IPS DF 19.7 (cell line): Measurements from ENCODE around the gene NKPD1.

Experiments
- DNase-seq: peaks from one replicate; pipeline ENCODE4 v3.0.0-alpha.2; 2013; ENCODE audit warnings: low read depth, low spot score

The NKPD1 gene, protein sequence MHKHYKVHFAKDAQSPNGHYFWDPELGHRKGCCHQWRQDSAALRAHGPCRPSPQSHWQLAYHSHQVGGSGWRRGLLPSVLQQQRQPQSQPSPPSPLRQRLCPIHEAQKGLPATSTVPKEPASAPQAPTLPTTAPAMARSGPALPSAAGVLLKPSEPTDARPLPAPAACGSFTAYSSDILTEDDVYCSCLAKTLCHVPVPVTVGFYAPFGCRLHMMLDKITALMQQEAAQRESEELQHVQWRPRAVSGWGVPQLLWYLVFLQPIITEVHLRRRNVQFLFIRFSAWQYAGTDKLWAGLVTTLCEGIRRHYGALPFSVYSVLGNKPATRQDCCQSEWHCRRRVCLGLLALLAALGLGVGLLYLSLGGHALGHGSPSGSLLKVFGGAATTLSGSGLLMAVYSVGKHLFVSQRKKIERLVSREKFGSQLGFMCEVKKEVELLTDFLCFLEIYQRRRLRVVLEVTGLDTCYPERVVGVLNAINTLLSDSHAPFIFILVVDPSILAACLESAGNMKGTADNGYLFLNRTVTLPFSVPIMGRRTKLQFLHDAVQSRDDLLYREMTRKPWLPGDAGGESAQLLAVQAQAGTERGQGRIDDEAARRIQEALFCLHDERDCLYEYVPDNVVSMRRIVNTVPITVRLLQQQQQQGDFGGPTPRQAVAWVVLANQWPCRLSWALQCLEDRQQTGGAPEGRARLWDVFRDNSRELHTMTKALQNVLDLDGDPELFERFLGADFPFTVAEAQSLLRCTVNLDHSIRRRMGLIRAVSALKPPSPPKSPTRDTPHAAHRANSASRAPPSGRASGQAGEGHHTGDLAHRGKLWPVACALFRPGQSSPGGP

DNA sequence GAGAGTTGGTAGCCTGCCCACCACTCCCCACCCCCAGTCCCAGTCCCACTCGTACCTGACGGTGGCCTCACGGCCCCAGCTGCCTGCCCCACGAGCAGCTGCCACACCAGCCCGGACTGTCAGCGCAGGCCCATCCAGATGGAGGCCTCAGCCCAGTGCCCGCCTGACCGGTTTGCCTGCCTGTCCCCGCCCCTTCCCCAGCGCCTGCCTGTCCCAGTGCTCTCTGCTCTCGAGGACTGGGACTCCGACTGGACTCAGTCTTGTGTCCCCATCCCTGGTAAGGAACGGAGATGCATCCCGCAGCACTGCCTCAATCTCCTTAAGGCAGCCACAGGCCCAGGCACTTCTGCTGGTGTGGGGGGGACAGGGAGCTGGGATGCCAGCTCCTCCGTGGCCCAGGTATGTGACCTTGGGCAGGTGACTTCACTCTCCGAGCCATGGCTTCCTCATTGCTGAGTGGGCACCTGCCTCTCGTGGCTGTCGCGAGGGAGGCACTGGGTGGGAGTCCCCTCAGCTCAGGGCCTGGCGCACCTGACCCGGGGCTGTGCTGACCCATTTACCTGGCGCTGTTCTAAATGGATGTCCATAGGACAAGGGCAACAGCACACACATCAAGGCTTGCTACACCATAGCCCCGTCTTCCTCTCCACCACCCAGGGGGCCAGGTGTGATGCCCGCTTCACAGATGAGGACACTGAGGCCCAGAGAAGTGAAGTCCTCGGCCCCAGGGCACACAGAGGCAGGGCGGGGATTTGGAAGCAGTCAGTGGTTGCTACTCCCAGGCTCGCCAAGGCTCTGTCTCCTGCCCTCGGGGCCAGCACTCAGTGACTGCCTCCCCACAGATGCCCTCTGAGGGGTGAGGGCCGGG lies at the start of gene NKPD1:
TSS of gene NKPD1 (minus strand) at position 113 of the 868 bp plus-strand sequence. CDS start 832 bp downstream, outside the sequence.
- DNase-seq, result no peak

DNA sequence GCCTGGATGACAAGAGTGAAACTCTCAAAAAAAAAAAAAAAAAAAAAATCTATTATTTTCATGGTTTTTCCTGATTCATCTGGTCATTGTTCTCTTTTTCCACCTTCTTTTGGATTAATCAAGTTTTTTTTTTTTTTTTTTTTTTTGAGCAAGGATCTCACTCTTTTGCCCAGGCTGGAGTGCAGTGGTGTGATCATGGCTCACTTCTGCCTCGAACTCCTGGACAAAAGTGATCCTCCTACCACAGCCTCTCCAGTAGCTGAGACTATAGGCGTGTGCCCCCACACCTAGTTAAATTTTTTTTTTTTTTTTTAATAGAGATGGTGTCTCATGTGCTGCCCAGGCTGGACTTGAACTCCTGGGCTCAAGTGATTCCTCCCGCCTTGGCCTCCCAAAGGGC lies 45.5 kb upstream of the NKPD1 start:
- DNase-seq, result no peak

DNA sequence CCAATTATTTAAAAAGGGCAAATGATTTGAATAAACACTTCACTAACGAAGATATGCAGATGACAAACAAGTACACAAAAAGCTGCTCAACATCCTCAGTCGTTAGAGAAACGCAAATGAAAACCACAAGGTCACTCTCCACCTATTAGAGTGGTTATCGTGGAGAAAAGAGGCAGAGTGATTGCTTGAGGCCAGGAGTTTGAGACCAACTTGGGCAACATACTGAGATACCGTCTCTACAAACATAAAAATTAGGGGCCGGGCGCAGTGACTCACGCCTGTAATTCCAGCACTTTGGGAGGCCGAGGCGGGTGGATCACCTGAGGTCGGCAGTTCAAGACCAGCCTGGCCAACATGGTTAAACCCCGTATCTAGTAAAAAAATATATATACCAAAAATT lies 45.0 kb upstream of the NKPD1 start:
- no peak for DNase-seq

DNA sequence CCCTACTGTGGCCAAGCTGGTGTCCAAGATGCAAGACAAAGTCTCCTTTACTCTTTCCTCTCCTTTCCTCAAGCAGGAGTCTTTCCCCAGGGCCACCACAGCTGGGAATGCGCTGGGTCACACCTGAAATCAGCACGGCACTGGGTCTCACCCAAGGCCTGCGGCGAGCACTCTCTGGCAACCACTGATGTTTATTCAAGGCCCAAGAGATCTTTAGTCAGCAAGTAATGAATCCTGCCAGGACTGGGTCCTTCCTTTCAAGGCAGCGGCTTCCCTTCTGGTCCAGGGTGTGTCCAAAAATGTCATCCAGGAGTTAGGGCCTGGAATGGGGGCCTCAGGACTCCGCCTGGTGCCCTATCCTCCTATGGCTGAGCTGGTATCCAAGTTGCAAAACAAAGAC lies 41.9 kb upstream of the NKPD1 start:
- no peak for DNase-seq

DNA sequence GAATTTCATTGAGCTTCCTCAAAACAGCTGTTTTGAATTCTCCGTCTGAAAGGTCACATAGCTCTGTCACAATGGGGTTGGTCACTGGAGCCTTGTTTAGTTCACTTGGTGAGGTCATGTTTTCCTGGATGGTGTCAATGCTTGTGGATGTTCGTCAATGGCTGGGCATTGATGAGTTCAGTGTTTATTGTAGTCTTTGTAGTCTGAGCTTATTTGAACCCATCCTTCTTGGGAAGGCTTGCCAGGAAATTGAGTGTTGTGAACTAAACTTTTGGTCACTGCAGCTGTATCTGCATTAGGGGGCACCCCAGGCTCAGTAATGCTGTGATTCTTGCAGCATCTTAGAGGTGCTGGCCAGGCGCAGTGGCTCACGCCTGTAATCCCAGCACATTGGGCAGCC lies 39.8 kb upstream of the NKPD1 start:
- no peak for DNase-seq

DNA sequence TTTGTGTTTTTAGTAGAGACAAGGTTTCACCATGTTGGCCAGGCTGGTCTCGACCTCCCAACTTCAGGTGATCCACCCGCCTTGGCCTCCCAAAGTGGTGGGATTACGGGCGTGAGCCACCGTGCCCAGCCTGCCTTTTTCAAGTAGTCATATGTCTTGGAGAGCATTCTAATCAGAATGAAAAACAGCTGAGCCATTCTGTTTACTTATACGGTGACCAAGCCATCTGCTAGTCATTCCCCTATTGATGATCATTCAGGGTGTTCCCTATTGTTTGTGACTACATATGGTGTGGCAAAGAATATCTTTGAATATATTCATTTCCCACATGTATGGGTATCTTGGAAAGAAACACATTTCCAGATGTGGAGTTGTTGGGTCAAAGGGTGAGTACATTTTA lies 35.0 kb upstream of the NKPD1 start:
- no peak for DNase-seq

DNA sequence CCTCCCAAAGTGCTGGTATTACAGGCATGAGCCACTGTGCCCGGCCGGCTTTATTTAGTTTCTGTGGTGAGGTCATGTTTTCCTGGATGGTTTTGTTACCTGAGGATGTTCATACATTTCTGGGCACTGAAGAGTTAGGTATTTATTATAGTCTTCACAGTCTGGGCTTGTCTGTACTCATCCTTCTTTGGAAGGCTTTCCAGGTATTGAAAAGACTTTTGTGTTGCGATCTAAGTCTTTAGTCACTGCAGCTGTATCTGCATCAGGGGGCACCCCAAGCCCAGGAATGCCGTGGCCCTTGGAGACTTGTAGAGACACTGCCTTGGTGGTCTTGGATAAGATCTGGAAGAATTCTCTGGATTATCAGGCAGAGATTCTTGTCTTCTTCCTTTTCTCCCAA lies 30.6 kb upstream of the NKPD1 start:
- no peak for DNase-seq

DNA sequence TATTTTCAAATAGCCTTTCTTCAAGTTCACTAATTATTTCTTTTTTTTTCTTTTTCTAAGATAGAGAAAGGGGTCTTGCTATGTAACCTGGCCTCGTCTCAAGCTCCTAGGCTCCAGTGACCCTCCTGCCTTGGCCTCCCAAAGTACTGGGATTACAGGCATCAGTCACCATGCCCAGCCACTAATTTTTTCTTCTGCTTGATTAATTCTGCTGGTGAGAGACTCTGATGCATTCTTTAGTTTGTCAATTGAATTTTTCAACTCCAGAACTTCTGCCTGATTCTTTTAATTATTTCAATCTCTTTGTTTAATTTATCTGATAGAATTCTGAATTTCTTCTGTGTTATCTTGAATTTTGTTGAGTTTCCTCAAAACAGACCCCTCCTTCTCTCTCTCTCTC lies 29.2 kb upstream of the NKPD1 start:
- DNase-seq, result no peak

DNA sequence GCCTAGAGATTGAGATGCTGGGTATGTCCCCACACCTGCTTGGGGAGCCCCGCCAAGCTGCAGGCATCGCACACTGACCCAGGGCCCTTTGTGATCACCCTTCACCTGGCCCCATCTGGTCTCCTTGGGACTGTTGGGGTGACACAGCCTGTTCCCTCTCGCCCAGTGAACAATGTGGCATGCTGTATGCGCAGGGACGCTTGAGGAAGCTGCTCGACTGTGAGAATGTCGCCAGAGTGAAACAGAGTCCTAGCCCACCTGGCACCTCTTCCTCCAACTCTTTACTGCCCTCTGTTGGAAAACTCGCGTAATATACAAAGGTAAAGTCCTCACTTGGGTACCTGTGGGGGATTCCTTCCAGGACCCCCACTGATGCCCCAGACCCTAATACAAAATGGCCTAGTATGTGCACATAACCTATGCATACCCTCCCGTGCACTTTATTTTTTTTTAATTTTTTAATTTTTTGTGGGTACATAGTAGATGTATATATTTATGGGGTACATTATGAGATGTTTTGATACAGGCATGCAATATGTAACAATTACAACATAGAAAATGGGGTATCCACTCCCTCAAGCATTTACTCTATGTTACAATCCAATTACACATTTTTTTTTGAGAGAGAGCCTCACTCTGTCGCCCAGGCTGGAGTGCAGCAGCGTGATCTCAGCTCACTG lies 26.8 kb upstream of the NKPD1 start:
- no peak for DNase-seq

DNA sequence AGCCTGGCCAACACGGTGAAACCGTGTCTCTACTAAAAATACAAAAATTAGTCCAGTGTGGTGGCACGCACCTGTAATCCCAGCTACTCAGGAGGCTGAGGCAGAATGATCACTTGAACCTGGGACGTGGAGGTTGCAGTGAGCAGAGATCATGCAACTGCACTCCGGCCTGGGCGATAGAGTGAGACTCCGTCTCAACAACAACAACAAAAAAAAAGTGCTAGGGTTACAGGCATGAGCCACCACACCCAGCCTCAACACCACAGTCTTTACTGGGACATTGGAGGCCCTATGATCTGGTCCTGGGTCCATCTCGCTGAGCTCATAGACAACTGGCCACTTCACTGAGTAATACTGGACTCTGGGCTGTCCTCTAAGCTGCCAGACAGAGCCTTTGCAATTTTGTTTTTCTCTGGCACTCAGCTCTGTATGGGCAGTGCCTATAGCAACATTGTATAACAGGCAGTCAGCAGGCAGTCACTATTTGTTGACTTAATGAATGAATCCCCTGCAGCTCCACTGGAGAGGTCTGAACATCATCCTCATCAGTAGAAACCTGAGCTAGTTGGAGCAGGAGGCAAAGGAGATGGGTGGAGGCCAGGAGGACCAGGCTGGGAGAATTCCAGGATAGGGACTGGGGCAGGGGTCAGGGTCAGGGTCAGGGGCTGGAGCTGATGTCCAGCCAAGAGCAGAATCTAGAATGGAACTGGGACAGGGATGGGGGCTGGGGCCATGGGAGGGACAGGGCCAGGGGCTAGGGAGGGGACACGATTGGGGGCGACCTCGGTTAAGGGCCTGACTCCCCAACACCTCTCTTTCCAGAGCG lies 25.9 kb upstream of the NKPD1 start:
- no peak for DNase-seq

DNA sequence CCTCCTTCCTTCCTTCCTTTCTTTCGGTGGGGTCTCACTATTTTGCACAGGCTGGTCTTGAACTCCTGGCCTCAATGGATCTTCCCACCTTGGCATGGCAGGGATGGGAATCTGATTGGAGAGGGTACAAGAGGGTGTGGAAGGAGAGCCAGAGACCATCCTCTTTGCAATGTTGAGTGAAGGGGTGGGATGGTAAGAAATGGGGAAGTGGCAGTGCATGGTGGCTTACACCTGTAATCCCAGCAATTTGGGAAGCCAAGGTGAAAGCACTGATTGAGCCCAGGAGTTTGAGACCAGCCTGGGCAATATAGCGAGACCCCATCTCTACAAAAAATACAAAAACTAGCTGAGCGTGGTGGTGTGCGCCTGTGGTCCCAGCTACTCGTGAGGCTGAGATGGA lies 23.3 kb upstream of the NKPD1 start:
- DNase-seq, result no peak

DNA sequence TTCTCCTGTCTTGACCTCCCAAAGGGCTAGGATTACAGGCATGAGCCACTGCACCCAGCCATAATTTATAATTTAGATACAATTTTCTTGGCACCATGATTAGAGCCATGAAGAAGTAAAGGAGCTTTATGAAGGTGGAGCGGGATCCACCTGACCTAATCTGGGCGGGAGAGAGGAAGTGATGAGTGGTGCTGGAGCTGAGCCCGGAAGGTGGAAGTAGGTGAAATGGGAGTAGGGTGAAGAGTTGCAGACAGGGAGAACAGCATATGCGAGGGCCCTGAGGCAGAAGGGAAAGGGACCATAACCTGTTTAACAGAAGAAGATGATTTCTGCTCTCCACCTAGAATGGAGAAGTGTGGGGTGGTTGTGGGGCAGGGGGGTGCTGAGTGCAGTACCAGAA lies 22.0 kb upstream of the NKPD1 start:
- no peak for DNase-seq

DNA sequence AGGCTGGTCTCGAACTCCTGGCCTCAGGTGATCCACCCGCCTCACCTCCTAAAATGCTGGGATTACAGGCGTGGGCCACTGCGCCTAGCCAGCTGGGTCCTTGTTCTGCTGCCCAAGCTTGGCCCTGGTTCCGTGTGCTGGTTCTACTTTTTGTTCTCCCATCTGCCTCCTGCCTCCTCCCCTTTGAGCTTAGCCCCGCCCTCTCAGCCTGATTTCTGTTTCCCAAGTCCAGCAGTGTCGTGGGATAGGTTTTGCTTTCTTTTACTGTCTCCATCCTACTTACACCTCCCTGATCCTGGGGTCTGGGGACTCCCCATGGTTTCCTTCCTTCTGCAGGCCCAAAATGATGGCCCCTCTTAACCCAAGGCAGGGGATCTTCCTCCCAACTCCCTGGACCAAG lies 20.2 kb upstream of the NKPD1 start:
- no peak for DNase-seq

DNA sequence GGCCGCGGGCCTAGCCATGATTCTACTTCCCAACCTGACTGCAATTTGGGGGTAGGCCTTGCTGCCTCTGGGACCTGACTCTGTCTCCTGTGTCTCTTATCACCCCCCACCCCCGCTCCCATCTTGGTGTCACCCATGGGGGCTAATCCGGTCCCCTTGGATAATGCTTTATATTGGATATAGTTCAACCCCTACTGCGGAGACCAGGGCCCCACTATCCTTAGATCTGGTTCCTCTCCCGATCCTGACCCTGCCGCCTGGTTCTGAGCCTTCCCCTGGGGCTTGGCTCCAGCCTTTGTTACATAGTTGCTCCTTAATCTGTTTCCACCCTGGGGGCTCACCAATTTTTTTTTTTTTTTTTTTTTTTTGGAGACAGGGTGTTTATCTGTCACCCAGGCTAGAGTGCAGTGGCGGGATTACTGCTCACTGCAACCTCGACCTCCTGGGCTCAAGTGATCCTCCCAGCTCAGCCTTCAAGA lies 19.1 kb upstream of the NKPD1 start:
- no peak for DNase-seq

DNA sequence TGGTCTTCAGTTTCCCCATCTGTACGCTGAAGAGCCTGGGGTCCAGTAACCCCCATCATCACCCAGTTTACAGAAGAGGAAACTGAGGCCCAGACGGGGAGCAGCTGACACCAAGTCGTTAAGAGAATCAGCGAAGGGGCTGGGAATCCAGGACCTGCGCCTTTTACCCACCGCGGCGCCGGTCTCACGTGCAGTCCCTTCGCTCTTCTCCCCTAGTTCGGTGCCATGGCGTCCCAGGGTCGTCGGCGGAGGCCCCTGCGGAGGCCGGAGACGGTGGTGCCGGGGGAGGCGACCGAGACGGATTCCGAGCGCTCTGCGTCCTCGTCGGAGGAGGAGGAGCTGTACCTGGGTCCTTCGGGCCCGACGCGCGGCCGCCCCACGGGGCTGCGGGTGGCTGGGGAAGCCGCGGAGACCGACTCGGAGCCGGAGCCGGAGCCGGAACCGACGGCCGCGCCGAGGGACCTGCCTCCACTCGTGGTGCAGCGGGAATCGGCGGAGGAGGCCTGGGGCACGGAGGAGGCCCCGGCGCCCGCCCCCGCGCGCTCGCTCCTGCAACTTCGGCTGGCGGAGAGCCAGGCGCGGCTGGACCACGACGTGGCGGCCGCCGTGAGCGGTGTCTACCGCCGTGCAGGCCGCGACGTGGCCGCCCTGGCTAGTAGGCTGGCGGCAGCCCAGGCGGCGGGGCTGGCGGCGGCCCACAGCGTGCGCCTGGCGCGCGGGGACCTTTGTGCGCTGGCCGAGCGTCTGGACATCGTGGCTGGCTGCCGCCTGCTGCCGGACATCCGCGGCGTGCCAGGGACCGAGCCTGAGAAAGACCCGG lies 18.5 kb upstream of the NKPD1 start:
- DNase-seq, result no peak

DNA sequence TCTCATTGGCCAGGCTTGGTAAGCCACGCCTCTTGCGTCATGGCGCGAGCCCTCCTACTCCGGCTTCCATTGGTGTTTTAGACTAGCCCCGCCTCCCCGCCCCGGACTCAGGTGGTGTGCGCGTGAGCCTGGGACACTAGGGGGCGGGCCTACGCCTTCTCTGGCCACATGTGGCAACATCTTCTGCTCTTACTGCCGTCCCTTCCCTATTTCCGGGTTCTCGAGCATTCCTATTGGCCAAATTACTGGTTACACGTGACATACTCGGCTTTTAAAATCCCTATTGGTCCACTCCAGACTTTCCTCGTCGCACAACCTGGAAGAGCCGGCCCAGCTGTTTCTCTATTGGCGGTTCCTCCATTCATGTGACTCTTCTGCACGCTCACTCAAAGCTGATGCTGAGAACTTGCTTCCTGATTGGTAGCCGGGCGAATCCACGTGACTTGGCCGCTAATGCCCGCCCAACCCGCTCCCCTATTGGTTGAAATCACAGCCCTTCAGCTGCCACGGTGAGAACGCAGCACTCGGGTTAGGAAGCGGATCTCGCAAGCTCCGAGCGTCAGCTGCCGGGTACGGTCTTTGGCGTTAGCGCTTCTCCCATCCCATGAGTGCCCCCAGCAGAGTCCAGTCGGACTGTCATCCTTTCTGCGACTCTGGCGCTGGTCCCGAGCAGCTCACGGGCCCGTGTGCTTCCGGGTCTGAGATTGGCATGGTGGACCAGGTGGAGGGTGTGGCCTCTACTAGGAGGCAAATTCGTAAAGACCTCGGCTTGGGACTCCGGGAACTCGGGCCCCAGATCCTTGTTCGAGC lies 17.7 kb upstream of the NKPD1 start, which contains the start of gene BLOC1S3:
TSS of gene BLOC1S3 (plus strand) at position 523 of the 810 bp plus-strand sequence. CDS start 513 bp downstream, outside the sequence.
- DNase-seq, result peak; percentile 100

DNA sequence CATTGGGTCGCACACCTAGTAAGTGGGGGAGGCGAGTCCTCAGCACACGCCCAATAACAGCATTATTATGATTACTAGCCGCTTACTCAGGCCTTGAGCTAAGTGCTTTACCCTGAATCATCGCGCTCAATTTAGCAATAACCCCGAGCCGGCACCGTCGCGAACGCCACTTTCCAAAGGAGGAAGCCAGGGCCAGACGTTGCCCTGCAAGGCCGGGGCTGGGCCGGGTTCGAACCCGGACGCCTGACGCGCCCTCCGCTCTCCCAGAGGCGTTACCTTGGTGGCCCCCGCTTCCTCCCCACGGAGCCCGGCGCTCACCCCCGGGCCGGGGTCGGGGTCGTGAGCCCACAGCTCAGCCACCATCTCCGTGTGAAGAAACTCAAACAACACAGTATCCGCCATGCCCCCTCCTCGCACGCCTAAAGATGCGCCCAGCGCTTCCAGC lies 17.1 kb upstream of the NKPD1 start, which contains the start of gene TRAPPC6A:
TSS of gene TRAPPC6A (minus strand) at position 421 of the 445 bp plus-strand sequence. CDS start at position 402, 19 bp downstream.
- DNase-seq, result no peak
